Colonic mucosa (tissue), 4 donors: ENCODE results near the gene DLL1. TPM values are rescaled to one million over a fixed set of nuclear protein-coding genes. Genes with fewer than 3 reads are reported as not detected.
"Not testable (repeated sequence)": the region's sequence is repeated elsewhere in the genome, so short reads cannot be mapped to it uniquely, and the experiment has no call there.

Experiments used
- DNase-seq: peaks from one replicate; pipeline ENCODE4 v3.0.0-alpha.2; 2020
- H3K27ac ChIP-seq: fragments of 200-600 bp; one replicate; pipeline ENCODE4 v1.8.0; 2021
- H3K27me3 ChIP-seq: fragments of 200-600 bp; one replicate; pipeline ENCODE4 v1.8.0; 2021
- H3K36me3 ChIP-seq: fragments of 200-600 bp; one replicate; pipeline ENCODE4 v1.8.0; 2021
- H3K4me1 ChIP-seq: fragments of 200-600 bp; one replicate; pipeline ENCODE4 v1.8.0; 2021; ENCODE audit warnings: mild to moderate bottlenecking
- H3K4me3 ChIP-seq: fragments of 200-600 bp; one replicate; pipeline ENCODE4 v1.8.0; 2021
- H3K9ac ChIP-seq, 2 donors: one replicate each; pipeline ENCODE4 v1.7.0; 2013; ENCODE audit warnings: control low read depth in 2 of 2, low read depth in 2 of 2, low read length in 2 of 2
- H3K9me3 ChIP-seq: fragments of 200-600 bp; one replicate; pipeline ENCODE4 v1.8.0; 2021
- CTCF ChIP-seq: fragments of 200-600 bp; IDR thresholded peaks from one replicate; pipeline ENCODE4 v1.8.0; 2022; ENCODE audit warnings: antibody characterized with exemption, mild to moderate bottlenecking
- intact Hi-C: fragments of 100-400 bp; cut with DNase I; formaldehyde crosslinking; loops from one replicate; pipeline ENCODE4 v1.14.1; 2022
- total RNA-seq, 2 donors: library from RNA; stranded (reverse); fragmentation: NEBNext Ultra II Directional in 1 of 2; extraction: Animal tissue kit (Norgen Biotek cat#: 25700) in 1 of 2; gene quantifications; one replicate each; pipeline ENCODE4 v1.2.1, GENCODE V29; 2021
- donor health status: healthy.
- donor health status: DM: no; HTN: no; CAD: no.
- donor health status: DM: no; HTN: no; CAD: no.

Gene DLL1
- total RNA-seq, 2 donors from 2014 or later: 16.1 to 26.8 TPM

DNA sequence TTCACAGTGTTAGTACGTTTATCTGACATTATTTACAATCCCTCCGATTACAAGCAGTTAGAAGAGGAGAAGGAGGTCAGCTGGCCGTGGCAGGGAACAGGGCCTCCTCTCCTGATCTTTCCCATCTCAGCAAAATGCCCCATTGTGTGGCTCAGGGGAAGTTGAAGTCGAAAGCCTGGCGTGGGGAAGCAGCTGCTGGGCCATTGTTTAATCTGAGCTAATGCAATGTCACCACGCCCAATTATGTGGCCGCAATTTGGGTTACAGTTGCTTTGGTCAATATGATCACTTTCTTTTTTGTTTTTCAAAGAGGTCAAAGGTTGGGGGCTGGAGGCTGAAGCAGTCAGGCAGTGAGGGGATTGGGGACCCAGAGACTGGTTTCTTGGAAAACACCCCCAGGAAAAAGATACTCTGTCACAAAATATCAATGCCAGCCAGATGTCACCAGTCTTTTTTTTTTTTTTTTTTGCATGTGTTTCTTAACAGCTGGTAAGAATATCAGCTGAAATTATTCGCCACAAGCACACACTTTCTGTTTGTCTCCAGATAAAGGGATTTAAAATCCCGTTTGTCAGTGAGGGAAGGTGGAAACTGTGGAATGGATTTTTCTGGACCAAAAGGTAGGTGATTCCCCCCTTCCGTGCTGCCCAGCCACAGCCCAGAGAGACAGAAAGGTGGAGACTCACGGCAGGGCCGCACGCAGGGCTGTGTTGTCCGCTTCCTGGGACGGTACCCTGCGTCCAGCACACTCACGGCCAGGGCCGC is 24.6 kb downstream of the DLL1 start:
- intact Hi-C loops: no loop called here
- H3K4me1 ChIP-seq: peaks cover 3% of the 10 kb centered on the region
- peak overlapping the region; percentile 39 to 55 for H3K9ac ChIP-seq
- no peak overlapping the region for H3K4me3 ChIP-seq
- H3K9me3 ChIP-seq: no peaks in the 10 kb centered on the region
- H3K36me3 ChIP-seq: no peaks in the 10 kb centered on the region
- DNase-seq: peak; percentile 55
- peak overlapping the region; percentile 26 for H3K27ac ChIP-seq
- TF ChIP-seq CTCF: no peak
- H3K27me3 ChIP-seq: no peaks in the 10 kb centered on the region

GRCh38 chr6:170265655-170266054 is 25.2 kb downstream of the DLL1 start:
- Histone ChIP-seq H3K9me3 (no peaks in the 10 kb centered on the region), H3K36me3 (no peaks in the 10 kb centered on the region), H3K4me3 (no peak overlapping the region), H3K9ac (peak overlapping the region; percentile 39 to 55), H3K27me3 (no peaks in the 10 kb centered on the region), H3K4me1 (peaks cover 3% of the 10 kb centered on the region), H3K27ac (peak overlapping the region; percentile 26)
- no peak for TF ChIP-seq CTCF
- intact Hi-C loops: no loop called here
- peak; percentile 78 for DNase-seq

DNA sequence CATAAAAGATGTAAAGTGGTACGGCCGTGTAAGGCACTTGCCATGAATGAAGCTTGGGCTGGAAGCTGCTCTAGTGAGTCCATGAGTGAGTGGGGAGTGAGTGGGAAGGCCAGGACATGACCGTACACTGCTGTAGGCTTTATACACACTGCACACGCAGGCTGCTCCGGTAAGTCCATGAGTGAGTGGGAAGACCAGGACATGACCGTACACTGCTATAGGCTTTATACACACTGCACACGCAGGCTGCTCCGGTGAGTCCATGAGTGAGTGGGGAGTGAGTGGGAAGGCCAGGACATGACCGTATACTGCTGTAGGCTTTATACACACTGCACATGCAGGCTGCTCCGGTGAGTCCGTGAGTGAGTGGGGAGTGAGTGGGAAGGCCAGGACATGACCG is 26.2 kb downstream of the DLL1 start:
- DNase-seq, intact Hi-C loops: not testable (repeated sequence)

DNA sequence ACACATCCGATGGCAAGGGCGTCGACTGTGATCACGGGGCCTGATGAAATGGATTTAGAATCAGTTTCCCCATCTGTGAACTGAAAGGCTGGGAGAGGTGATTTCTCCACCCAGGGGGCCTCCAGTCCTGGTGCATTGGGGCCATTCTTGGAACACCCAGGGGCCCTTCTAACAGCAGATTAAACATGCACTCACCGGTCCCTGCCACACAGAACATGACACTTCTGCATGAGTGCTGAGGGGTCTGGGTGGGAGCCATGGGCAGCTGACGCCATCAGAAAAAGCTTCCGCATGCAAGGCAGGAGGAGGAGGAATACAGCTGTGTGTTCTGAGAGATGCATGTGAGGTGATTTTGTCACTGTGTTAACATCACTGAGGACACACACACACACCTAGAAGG is 26.8 kb downstream of the DLL1 start:
- intact Hi-C loops: no loop called here
- no peak for TF ChIP-seq CTCF
- Histone ChIP-seq H3K4me1 (no peaks in the 10 kb centered on the region), H3K9ac (no peak overlapping the region), H3K36me3 (no peaks in the 10 kb centered on the region), H3K27me3 (no peaks in the 10 kb centered on the region), H3K9me3 (no peaks in the 10 kb centered on the region), H3K4me3 (no peak overlapping the region), H3K27ac (no peak overlapping the region)
- DNase-seq: no peak

More for the DNA sequence above, 26.2 kb downstream of the DLL1 start:
- H3K9me3 ChIP-seq, H3K4me3 ChIP-seq, H3K9ac ChIP-seq, H3K27ac ChIP-seq, H3K4me1 ChIP-seq, H3K36me3 ChIP-seq, H3K27me3 ChIP-seq: not testable (repeated sequence)

GRCh38 chr6:170263410-170263809 is 27.5 kb downstream of the DLL1 start:
- no peaks in the 10 kb centered on the region for H3K9me3 ChIP-seq
- no peak overlapping the region for H3K27ac ChIP-seq
- no peak overlapping the region for H3K4me3 ChIP-seq
- no peaks in the 10 kb centered on the region for H3K36me3 ChIP-seq
- H3K27me3 ChIP-seq: no peaks in the 10 kb centered on the region
- TF ChIP-seq CTCF: no peak
- no peak for DNase-seq
- intact Hi-C loops: no loop called here
- H3K9ac ChIP-seq: no peak overlapping the region
- H3K4me1 ChIP-seq: no peaks in the 10 kb centered on the region

- Histone ChIP-seq H3K9ac (no peak overlapping the region), H3K9me3 (no peaks in the 10 kb centered on the region), H3K4me3 (no peak overlapping the region), H3K36me3 (no peaks in the 10 kb centered on the region), H3K4me1 (no peaks in the 10 kb centered on the region), H3K27ac (no peak overlapping the region), H3K27me3 (no peaks in the 10 kb centered on the region)
- intact Hi-C loops: no loop called here
- no peak for DNase-seq
- TF ChIP-seq CTCF: no peak
Measured at GRCh38 chr6:170262489-170263088, 28.3 kb downstream of the DLL1 start.
